Spleen (tissue), 7 donors: ENCODE results near the gene DGKE.

Experiments
- POLR2A ChIP-seq, 3 donors: fragments of 450-650 bp; IDR thresholded peaks; one replicate each; pipeline ENCODE4 v1.5.1; 2017; ENCODE audit warnings: antibody characterized with exemption in 3 of 3, mild to moderate bottlenecking in 1 of 3
- POLR2AphosphoS5 ChIP-seq, 3 donors: sonication (generic); formaldehyde crosslinking; IDR thresholded peaks; one replicate each; pipeline ENCODE4 v1.5.1; 2017; ENCODE audit warnings: antibody characterized with exemption in 3 of 3
- TF ChIP-seq, protein P1 (sequence below), 11 experiments: fragments of 200-600 bp in 7 of 11; fragments of 450-650 bp in 4 of 11; sonication (generic) in 4 of 11; IDR thresholded peaks in 8 of 11; conservative IDR thresholded peaks in 3 of 11; 1 replicate in 7 of 11; 2 replicates in 4 of 11; pipeline versions ENCODE4 v1.4.0 to v1.8.0; 2016 to 2021; ENCODE audit warnings: antibody characterized with exemption in 11 of 11, inconsistent platforms in 4 of 11, mild to moderate bottlenecking in 1 of 11
- donor health status: DM: no; HTN: no; CAD: no; lungs with moderate emphysema.
- donor health status: DM: no; HTN: no; CAD: no.
- donor health status: DM: no; HTN: no; CAD: no.

DNA sequence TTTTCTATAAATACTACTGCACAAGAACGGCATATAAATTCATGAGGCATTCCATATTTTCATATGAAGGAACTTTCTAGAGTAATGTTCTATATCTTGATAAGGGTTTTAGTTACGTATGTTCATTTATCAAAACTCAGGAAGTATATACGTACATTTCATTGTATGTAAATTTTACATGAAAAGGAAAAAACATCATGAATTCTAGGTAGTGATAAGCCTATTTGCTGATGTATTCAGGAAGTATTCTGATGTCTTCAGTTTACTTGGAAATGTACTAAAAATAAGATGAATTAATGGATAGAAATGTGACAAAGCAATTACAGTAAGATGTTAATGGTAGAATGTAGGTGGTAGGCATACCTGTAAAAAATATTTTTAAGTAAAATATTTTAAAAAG is 4.7 kb downstream of the DGKE start:
- TF ChIP-seq, protein P1, sequence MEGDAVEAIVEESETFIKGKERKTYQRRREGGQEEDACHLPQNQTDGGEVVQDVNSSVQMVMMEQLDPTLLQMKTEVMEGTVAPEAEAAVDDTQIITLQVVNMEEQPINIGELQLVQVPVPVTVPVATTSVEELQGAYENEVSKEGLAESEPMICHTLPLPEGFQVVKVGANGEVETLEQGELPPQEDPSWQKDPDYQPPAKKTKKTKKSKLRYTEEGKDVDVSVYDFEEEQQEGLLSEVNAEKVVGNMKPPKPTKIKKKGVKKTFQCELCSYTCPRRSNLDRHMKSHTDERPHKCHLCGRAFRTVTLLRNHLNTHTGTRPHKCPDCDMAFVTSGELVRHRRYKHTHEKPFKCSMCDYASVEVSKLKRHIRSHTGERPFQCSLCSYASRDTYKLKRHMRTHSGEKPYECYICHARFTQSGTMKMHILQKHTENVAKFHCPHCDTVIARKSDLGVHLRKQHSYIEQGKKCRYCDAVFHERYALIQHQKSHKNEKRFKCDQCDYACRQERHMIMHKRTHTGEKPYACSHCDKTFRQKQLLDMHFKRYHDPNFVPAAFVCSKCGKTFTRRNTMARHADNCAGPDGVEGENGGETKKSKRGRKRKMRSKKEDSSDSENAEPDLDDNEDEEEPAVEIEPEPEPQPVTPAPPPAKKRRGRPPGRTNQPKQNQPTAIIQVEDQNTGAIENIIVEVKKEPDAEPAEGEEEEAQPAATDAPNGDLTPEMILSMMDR (IDR thresholded peaks at IDR 0.05 in 8 of 11, conservative IDR thresholded peaks at IDR 0.05 in 3 of 11): no peak
- TF ChIP-seq POLR2A (IDR thresholded peaks at IDR 0.05): no peak
- TF ChIP-seq POLR2AphosphoS5 (IDR thresholded peaks at IDR 0.05): no peak
